HT1080 (cell line): ENCODE measurements around the gene RELL2. TPM values are rescaled to one million over a fixed set of nuclear protein-coding genes. Genes with fewer than 3 reads are reported as not detected.

Source experiments
- DNase-seq: peaks from one replicate; pipeline ENCODE4 v3.0.0-alpha.2; 2015; ENCODE audit warnings: low read depth
- small RNA-seq: library from RNA; depleted of rRNA; stranded (forward); fragments of <200 nt; gene quantifications from one replicate; pipeline ENCODE3, GENCODE V24; 2014
- total RNA-seq: library from RNA; depleted of rRNA; stranded (reverse); fragments of >200 nt; shearing (Covaris generic); gene quantifications from 2 replicates; pipeline ENCODE4 v1.2.3, GENCODE V29; 2014; rRNA removed

The RELL2 gene
- total RNA-seq, 1 experiment from 2014 or later, result 13.1 TPM

GRCh38 chr5:141675672-141676071, 38.9 kb downstream of the RELL2 start:
- DNase-seq, result no peak

DNA sequence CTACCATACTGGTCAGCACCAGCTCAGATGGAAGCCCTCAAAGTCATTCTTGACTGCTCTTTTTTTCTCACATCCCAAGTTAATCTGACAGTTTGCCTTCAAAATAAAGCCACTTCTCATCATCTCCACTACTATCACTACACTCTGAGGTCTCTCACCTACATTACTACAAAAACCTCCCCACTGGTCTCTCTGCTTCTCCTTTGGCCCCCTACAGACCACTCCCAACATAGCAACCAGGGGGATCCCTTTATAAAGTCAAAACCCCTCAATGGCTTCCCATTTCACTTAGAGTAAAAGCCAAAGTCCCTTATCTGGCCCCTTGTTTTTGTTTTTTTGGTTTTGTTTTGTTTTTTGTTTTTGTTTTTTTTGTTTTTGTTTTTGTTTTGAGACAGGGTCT, 40.6 kb downstream of the RELL2 start:
- DNase-seq, result no peak

GRCh38 chr5:141680178-141680577, 43.4 kb downstream of the RELL2 start:
- no peak for DNase-seq

- DNase-seq, result peak; percentile 82
These were observed 44.0 kb downstream of the RELL2 start for GRCh38 chr5:141680751-141681201.

DNA sequence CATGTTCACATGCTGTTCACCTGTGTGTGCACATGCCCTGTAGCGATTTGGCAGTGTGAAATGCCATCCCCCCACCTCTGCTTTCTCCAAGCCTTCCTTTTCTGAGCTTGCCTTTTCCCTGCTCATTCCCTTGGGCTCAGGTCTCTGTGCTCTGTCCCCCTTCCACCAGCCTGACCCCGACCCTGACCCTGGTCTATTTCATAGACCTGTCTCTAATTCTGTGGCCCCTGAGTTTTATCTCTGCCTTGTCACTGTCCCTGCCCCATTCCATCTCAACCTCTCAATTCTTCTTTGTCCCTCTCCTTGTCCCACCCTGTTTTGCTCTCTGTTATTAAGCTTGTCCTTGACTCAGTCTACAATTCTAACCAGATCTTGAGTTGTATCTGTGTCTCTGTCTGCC, 44.5 kb downstream of the RELL2 start:
- no peak for DNase-seq

DNA sequence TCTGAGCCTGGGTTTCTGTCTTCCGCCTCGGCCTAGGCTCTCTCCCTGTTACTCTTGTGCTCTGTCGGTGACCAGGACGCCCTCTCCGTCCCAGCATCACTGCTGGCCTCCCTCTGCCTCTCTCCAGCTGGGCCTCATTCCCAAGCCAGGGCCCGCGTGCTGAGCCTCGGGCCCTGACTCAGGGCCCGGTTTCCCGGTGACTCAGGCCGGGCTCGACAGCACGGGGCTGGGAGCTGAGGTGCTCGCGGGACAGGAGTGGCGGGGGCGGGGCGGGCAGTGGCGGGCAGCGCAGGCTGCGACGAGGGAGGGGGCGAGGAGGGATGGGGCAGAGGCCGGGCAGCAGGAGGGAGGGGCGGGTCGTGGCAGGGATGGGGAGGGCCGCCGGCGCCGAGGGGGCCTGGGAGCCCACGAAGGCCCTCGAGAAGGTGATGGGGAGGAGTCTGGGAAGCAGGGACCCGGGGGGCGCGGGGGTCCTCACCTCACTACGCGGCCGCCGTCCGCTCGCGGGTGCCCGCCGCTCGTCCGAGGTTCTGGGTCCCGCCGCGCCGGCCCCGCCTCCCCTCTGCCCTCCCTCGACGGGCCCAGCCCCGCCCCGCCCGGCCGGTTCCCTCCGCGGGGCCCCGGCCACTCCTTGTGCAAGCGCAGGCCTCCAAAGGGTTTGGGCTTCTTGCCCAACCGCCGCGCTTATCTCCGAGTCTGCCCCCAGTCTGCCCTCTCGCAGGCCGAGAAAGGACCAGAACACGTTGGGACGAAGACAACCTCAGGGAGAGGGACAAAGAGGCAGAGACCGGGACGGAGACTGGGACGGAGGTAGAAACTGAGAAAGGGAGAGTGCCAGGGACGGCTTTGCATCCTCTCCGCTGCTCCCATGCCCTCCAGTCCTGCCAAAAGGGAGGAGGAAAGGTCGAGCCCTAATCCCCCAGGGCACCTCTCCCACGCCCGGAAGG, 45.2 kb downstream of the RELL2 start, which contains the start of gene ARAP3:
TSS of gene ARAP3 (minus strand) at position 536 of the 947 bp plus-strand sequence. CDS start 1,744 bp downstream, outside the sequence.
- DNase-seq, result peak; percentile 78

DNA sequence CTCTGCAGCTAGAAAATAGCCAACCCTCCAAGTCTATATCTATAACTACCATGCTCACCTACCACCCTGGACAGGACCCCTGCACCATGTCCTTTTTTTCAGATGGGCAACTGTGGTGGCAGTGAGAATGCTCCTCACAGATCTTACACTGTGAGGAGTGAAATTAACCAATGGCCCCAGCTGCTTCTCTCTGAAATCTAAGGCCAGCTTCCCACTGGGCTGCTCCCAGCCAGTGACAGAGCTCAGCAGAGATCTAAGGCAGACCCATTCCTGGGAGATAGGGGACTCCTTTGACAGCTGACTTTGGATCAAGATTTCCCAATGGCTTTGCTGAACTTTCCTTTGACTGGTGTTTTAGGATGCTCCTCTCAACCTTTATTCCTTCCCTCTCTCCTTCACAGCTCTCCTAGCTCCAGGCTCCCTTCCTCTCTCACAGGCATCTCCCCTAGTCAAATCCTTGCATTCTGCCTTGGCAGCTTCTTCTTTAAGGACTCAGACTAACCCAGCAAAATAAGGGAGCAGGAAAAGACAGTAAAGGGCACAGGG, 46.9 kb downstream of the RELL2 start:
- no peak for DNase-seq

DNA sequence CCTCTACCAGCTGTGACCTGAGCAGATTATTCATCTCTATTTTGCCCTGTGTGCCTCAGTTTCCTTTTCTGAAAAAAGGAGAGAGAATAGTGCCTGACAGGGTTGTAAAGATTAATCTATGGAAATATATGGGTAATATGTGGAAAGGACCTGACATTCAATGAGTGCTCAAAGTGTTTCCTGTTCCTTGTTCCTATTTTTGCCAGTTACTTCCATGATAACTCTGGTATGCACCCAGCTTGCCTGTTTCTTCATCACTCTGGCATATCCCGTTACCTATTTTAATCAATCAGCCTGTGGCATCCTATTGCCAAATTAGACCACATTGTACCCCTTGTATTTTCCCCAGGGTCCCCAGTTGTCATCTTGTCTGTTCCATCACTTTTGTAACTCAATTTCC, 48.8 kb downstream of the RELL2 start:
- no peak for DNase-seq

DNA sequence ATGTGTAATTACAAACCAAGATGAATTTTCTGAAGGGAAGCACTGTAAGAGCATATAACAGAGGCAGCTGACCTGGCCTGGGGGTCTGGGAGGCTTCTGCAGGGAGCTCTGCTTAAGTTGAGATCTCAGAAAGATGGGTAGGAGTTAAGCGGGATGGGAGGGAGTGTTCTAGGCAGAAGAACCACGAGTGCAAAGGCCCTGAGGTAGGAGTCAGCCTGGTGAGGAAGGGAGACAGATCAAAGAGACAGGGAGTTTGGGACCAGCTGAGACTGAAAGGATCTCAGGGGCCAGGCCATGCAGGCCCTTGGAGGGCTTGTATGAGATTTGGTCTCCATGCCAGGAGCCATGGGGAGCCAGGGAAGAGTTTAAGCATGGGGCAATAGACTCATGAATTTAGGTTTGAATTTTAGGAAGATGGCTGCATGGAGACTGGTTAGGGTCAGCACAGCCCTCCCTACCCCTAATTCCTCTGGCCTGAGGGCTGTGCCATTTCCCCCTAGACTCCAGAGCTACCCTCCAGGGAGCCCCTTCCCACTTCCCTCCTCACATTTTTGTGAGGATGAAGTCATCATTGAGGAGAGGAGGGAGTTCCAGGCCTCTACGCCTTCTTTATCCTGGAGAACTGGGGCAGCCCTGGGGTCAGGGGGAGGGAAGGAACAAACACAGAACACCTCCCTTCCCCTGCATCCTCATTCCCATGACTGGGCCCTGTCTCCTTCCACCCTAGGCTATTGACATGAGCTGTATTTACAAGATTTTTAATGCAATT, 50.0 kb downstream of the RELL2 start:
- no peak for DNase-seq

Small RNA genes lying within 50 kb of the gene (small RNA-seq; reads per million reads assigned to genes)
- gene RPS27AP10, result not detected

Other genes with a start within 250 kb of the RELL2 start
- gene PCDHGB4, start 249.3 kb upstream of the RELL2 start, total RNA-seq, result 9.9 and 10.2 TPM in 2 replicates
- 0.17 and 0.61 TPM in 2 replicates for gene PCDHGA8, start 244.4 kb upstream of the RELL2 start, total RNA-seq
- gene PCDHGB5, start 239.1 kb upstream of the RELL2 start, total RNA-seq, result 0.37 and 0.55 TPM in 2 replicates
- 0.23 and 0.29 TPM in 2 replicates for gene PCDHGA9, start 234.2 kb upstream of the RELL2 start, total RNA-seq
- 0.10 and 0.20 TPM in 2 replicates for gene PCDHGB6, start 229.0 kb upstream of the RELL2 start, total RNA-seq
- 0.80 and 0.90 TPM in 2 replicates for gene PCDHGA10, start 224.0 kb upstream of the RELL2 start, total RNA-seq
- gene PCDHGB7, start 219.3 kb upstream of the RELL2 start, total RNA-seq, result 0.47 and 0.53 TPM in 2 replicates
- gene PCDHGA11, start 215.9 kb upstream of the RELL2 start, total RNA-seq, result 0.42 and 0.50 TPM in 2 replicates
- 0.66 and 0.70 TPM in 2 replicates for gene PCDHGA12, start 206.5 kb upstream of the RELL2 start, total RNA-seq
- gene PCDHGC3, start 161.0 kb upstream of the RELL2 start, total RNA-seq, result 36.5 and 44.6 TPM in 2 replicates
- 0.14 and 0.33 TPM in 2 replicates for gene PCDHGC4, start 152.0 kb upstream of the RELL2 start, total RNA-seq
- 0.87 and 1.4 TPM in 2 replicates for gene PCDHGC5, start 147.9 kb upstream of the RELL2 start, total RNA-seq
- gene DIAPH1, start 18.0 kb upstream of the RELL2 start, total RNA-seq, result 60.8 and 62.0 TPM in 2 replicates
- gene HDAC3, start 148 bp upstream of the RELL2 start, total RNA-seq, result 86.7 and 104 TPM in 2 replicates
- gene FCHSD1, start 14.4 kb downstream of the RELL2 start, total RNA-seq, result 7.2 and 7.5 TPM in 2 replicates
- gene ARAP3, start 45.2 kb downstream of the RELL2 start, total RNA-seq, result 4.6 and 4.8 TPM in 2 replicates
- gene PCDH1, start 241.4 kb downstream of the RELL2 start, total RNA-seq, result 4.0 and 4.4 TPM in 2 replicates